LNCaP clone FGC (cell line): Measurements from ENCODE around the gene SURF1.

Source experiments
- DNase-seq: peaks from one replicate; pipeline ENCODE4 v3.0.0-alpha.2; 2011; ENCODE audit warnings: low read depth
- H3K4me3 ChIP-seq: 2 replicates; pipeline ENCODE4 v1.5.1; 2011; ENCODE audit warnings: mild to moderate bottlenecking, low read depth, low read length, control low read depth
- TF ChIP-seq, protein P1 (sequence below): IDR thresholded peaks from 2 replicates; pipeline ENCODE4 v1.5.1; 2012; ENCODE audit warnings: mild to moderate bottlenecking; ENCODE audit not compliant: control insufficient read depth, insufficient read depth; ENCODE audit errors: extremely low read depth

SURF1 gene

DNA sequence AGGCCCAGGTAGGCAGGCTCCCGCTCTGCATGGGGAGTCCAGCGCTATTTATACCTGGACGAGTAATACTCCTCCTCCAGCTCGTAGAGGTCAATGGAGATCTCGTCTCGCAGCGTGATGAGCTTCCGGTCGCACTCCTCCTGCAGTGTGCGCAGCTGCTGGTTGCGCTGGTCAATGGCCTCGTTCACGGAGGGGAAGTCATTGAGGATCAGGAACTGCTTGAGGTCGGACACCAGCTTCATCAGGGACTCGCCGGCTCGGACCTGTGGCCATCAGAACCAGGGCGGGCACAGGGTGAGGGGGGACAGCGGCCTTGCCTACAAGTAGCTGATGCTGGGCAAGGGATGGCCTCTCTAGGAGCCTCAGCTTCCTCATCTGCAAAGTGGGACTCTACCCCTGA is 12.2 kb downstream of the SURF1 start:
- DNase-seq = no peak
- H3K4me3 ChIP-seq = no peak overlapping the region
- TF ChIP-seq, protein P1, sequence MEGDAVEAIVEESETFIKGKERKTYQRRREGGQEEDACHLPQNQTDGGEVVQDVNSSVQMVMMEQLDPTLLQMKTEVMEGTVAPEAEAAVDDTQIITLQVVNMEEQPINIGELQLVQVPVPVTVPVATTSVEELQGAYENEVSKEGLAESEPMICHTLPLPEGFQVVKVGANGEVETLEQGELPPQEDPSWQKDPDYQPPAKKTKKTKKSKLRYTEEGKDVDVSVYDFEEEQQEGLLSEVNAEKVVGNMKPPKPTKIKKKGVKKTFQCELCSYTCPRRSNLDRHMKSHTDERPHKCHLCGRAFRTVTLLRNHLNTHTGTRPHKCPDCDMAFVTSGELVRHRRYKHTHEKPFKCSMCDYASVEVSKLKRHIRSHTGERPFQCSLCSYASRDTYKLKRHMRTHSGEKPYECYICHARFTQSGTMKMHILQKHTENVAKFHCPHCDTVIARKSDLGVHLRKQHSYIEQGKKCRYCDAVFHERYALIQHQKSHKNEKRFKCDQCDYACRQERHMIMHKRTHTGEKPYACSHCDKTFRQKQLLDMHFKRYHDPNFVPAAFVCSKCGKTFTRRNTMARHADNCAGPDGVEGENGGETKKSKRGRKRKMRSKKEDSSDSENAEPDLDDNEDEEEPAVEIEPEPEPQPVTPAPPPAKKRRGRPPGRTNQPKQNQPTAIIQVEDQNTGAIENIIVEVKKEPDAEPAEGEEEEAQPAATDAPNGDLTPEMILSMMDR = no peak

DNA sequence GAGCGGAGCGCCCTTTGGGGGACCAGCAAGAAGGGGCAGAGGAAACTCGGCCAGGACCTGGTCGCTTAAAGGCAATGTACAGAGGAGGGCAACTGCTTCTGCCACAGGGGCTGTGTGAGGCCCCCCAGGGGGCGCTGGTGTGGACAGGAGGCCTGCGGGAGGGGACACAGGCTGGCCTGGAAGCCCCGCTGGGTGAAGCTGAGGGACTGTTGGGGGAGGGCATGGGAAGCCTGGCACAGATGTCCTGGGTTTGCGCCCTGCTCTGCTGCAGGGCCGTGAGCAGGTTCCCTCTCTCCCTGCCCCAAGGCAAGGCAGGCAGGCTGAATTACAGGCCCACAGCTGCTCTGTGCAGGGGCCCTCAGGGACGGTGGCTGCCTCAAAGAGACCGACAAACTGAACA is 13.7 kb downstream of the SURF1 start:
- H3K4me3 ChIP-seq = no peak overlapping the region
- no peak for DNase-seq
- TF ChIP-seq, protein P1 = 0 out of 2 replicates have a peak, but pooled peaks have one; percentile 16

DNA sequence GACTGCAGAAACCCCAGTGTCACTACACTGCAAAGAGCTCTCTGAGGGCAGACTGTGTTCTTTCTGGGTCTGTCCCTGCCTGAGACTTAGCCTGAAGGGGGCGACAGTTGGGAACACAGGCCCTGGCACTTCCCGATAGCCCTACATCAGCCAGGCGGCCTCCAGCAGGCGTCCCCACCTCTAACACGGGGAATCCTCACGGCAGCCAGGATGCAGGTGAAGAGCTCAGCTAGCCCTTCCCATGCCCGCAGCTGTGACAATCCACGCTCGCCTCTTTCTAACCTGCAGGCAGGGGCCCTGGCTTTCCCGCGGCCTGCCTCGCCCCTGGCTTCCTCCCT is 14.2 kb downstream of the SURF1 start:
- TF ChIP-seq, protein P1 = no peak

DNA sequence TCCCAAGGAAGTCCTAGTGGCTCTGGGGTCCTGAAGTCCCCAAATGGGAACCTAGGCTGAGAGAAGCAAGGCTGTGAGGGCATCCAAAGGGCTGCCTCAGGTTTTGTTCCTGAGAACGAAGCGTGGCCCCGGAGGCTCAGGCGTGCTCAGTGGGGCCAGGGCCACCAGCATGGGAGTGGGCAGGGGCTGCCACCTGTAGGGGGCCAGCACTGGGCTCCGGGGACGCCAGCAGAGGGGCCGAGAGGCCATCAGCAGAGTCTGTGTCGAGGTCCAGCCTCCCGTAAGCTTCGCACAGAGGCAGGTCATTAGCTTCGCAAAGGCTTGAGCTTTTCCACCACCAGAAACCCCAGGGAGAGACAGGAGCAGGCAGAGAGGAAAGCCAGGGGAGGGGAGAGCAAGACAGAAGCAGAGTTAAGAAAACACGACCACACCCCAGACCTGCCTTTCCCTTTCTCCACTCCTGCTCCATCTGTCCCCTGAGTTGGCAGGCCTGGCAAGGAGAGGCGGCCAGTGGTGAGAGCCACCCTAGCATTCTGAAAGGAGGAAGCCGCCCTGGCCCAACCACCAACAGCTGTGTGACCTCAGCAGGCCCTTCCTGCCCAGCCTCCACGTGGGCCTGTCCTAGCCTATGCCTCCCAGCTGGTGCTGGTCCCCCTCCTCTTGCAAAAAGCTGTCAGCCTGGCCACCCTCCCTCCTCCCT is 14.8 kb downstream of the SURF1 start:
- no peak overlapping the region for H3K4me3 ChIP-seq
- no peak for DNase-seq
- TF ChIP-seq, protein P1 = no peak

More for the DNA sequence above, 14.2 kb downstream of the SURF1 start:
- no peak overlapping the region for H3K4me3 ChIP-seq
- DNase-seq = no peak

DNA sequence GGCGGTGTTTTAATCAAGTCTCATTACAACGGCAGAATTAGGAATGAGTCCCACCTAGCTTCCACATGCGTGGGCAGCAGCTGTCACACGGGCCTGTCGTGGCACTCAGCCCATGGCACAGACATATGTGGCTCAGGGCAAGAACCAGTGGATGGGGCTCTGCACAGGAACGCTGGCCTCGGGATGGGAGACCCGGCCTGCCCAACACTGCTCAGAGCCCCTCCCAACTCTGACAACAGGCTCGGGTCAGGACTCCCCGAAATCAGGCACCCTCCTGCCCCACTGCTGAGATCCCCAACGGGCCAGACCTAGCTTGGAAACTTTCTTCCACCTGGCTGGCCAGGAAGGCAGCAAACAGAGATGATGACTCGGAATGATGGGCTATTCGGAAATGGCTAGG is 15.4 kb downstream of the SURF1 start:
- DNase-seq = no peak
- no peak overlapping the region for H3K4me3 ChIP-seq
- TF ChIP-seq, protein P1 = no peak

DNA sequence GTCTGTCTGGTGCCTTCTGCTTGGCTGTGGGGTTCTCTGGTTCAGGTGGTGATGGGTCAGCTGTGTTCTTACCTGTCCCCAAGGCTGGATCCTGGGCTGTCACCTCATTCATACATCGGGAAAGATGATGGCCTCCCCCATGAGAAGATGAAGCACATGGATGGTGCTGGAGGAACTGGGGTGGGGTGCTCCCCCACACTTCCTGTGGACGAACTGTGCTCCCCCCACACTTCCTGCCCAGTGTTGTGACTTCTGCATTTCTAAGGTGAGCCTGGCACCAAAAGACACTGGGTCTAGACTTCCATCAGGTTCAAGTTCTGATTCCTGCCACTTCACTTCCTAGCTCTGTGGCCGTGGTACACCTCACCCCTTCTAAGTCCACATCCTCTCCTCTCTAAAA is 16.0 kb downstream of the SURF1 start:
- no peak for DNase-seq
- TF ChIP-seq, protein P1 = no peak
- H3K4me3 ChIP-seq = no peak overlapping the region

DNA sequence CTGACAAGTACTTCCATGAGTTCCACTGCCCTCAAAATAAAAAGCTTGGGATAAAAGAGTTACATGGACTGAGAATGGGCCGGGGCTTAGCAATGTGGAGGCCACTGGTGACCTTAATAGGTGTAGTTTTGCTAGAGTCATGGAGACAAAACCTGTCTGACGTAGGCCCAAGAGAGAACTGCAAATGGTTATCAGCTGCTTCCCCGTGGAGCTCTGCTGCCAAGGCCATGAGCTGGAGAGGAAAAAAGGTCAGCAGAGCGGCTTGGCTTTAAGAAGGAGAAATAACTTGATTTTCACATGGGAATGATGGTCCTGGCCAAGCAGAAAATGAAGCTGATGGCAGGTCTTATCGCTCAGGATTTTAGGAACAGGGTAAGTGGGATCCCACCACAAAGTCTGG is 16.6 kb downstream of the SURF1 start:
- H3K4me3 ChIP-seq = no peak overlapping the region
- TF ChIP-seq, protein P1 = no peak
- DNase-seq = no peak
